ENCODE measurements around the gene PHF2. TPM values are rescaled to one million over a fixed set of nuclear protein-coding genes. Genes with fewer than 3 reads are reported as not detected.

PHF2 gene
- total RNA-seq, 1 experiment from 2014 or later, result 17.4 TPM

DNA sequence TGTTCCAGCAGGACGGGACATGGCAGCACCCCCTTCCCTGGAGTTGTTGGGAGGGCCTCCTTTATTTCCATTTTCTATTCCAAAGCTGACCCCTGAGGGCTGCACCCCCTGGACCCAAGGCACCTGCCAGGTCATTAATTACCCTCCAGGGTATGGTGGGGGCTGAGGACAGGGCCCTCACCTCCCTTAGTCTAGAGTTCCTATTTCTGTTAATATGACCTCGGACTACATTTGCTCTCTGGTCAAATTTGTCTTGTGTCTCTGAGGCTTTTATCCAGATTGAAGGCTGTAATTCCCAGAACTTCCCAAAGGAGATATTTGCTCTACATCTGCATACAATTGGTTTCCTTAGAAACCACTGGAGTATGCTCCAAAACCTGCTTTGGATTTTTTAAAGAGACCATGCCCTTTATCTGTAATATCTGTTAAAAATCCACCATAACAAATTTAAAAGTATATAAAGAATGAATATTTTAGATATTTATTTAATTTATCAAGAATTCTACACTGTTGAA is 16.8 kb downstream of the PHF2 start:
- H3K9ac ChIP-seq (ENCODE audit: extremely low read depth, insufficient read length, low read length), result no peak overlapping the region
- no peak overlapping the region for H3K14ac ChIP-seq (ENCODE audit: insufficient read depth, low read length)
- no peak overlapping the region for H3K4ac ChIP-seq (ENCODE audit: low read depth, low read length)
- WGBS (ENCODE audit: extremely low coverage, insufficient read length, low lambda C conversion rate), result no CpG with 5 or more reads among the region's 2 CpGs
- H3K27ac ChIP-seq (ENCODE audit: insufficient read length, low read depth, low read length), result no peak overlapping the region
- no peak overlapping the region for H2BK120ac ChIP-seq (ENCODE audit: low read depth, low read length, poor library complexity, severe bottlenecking)
- no peaks in the 10 kb centered on the region for H3K4me1 ChIP-seq (ENCODE audit: insufficient read depth, low read length)
- TF ChIP-seq, protein P1, sequence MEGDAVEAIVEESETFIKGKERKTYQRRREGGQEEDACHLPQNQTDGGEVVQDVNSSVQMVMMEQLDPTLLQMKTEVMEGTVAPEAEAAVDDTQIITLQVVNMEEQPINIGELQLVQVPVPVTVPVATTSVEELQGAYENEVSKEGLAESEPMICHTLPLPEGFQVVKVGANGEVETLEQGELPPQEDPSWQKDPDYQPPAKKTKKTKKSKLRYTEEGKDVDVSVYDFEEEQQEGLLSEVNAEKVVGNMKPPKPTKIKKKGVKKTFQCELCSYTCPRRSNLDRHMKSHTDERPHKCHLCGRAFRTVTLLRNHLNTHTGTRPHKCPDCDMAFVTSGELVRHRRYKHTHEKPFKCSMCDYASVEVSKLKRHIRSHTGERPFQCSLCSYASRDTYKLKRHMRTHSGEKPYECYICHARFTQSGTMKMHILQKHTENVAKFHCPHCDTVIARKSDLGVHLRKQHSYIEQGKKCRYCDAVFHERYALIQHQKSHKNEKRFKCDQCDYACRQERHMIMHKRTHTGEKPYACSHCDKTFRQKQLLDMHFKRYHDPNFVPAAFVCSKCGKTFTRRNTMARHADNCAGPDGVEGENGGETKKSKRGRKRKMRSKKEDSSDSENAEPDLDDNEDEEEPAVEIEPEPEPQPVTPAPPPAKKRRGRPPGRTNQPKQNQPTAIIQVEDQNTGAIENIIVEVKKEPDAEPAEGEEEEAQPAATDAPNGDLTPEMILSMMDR (conservative IDR thresholded peaks at IDR 0.05), result no peak
- no peak overlapping the region for H2BK15ac ChIP-seq (ENCODE audit: low read depth, low read length)
- no peaks in the 10 kb centered on the region for H3K27me3 ChIP-seq (ENCODE audit: insufficient read depth, low read length)
- DNase-seq, result no peak
- no peak overlapping the region for H2BK5ac ChIP-seq (ENCODE audit: insufficient read length, low read length)
- H3K79me1 ChIP-seq (ENCODE audit: insufficient read depth, low read depth, low read length, poor library complexity, severe bottlenecking), result no peaks in the 10 kb centered on the region
- Mint-ChIP-seq H3K27ac (no peak overlapping the region), H3K9me3 (no peaks in the 10 kb centered on the region; a peak in 1 of 5 replicates), H3K4me3 (no peak overlapping the region), H3K4me1 (peaks cover 28 to 44% of the 10 kb centered on the region in 2 experiments), H3K27me3 (ENCODE audit: low read depth) (no peaks in the 10 kb centered on the region), H3K36me3 (ENCODE audit: insufficient read depth in 1 of 3, low read depth in 3 of 3) (no peaks in the 10 kb centered on the region)
- H3K56ac ChIP-seq (ENCODE audit: insufficient read length, low read depth, low read length), result no peak overlapping the region
- no peak overlapping the region for H3K23ac ChIP-seq (ENCODE audit: insufficient read length, low read depth, low read length)
- no peaks in the 10 kb centered on the region for H3K9me3 ChIP-seq (ENCODE audit: control insufficient read depth, low read depth, low read length)
- H4K20me1 ChIP-seq (ENCODE audit: control insufficient read depth, insufficient read depth, insufficient read length), result no peaks in the 10 kb centered on the region
- H3K79me2 ChIP-seq (ENCODE audit: insufficient read depth, low read length), result no peaks in the 10 kb centered on the region
- H3K18ac ChIP-seq (ENCODE audit: insufficient read length, low read depth, low read length), result no peak overlapping the region
- H3T11ph ChIP-seq (ENCODE audit: low read length), result no peak overlapping the region
- no peak overlapping the region for H2AK5ac ChIP-seq (ENCODE audit: insufficient read length, low read length)
- no peak overlapping the region for H2BK20ac ChIP-seq (ENCODE audit: low read depth, low read length, poor library complexity, severe bottlenecking)
- H2AFZ ChIP-seq (ENCODE audit: low read length), result no peak overlapping the region
- no peak overlapping the region for H2BK12ac ChIP-seq (ENCODE audit: insufficient read length, low read depth, low read length)
- H4K91ac ChIP-seq (ENCODE audit: insufficient read length, low read depth, low read length), result no peak overlapping the region
- H3K4me2 ChIP-seq (ENCODE audit: insufficient read depth, insufficient read length, low read length), result no peak overlapping the region
- no peaks in the 10 kb centered on the region for H3K23me2 ChIP-seq (ENCODE audit: insufficient read length, low read depth, low read length, poor library complexity, severe bottlenecking)
- H4K5ac ChIP-seq (ENCODE audit: insufficient read length, low read depth, low read length), result no peak overlapping the region
- H4K8ac ChIP-seq (replicated peaks; ENCODE audit: insufficient read length, low read depth, low read length), result no peak overlapping the region

All from H9 (cell line).